Activated naive CD8-positive, alpha-beta T cell treated with anti-CD3 and anti-CD28 coated beads, Interleukin-2, amount 50 U/mL, for 16 hours (primary cell): ENCODE data around the gene SLC16A7.
"Not testable (repeated sequence)": the region's sequence is repeated elsewhere in the genome, so short reads cannot be mapped to it uniquely, and the experiment has no call there.

Experiments
- DNase-seq: peaks from one replicate; pipeline ENCODE4 v3.0.0-alpha.2; 2020; ENCODE audit warnings: low read depth, low spot score

Gene SLC16A7

GRCh38 chr12:59735231-59735630 lies 139.4 kb downstream of the SLC16A7 start:
- DNase-seq: no peak

GRCh38 chr12:59736359-59736758 lies 140.5 kb downstream of the SLC16A7 start:
- no peak for DNase-seq

- no peak for DNase-seq
Measured at GRCh38 chr12:59736786-59737185, 141.0 kb downstream of the SLC16A7 start.

- DNase-seq: no peak
Measured at GRCh38 chr12:59737725-59738463, 142.1 kb downstream of the SLC16A7 start.

GRCh38 chr12:59742841-59743240 lies 147.0 kb downstream of the SLC16A7 start:
- no peak for DNase-seq

GRCh38 chr12:59744564-59744963 lies 148.7 kb downstream of the SLC16A7 start:
- DNase-seq: no peak

GRCh38 chr12:59751091-59751490 lies 155.3 kb downstream of the SLC16A7 start:
- DNase-seq: not testable (repeated sequence)

GRCh38 chr12:59761542-59761941 lies 165.7 kb downstream of the SLC16A7 start:
- DNase-seq: no peak

GRCh38 chr12:59763835-59764234 lies 168.0 kb downstream of the SLC16A7 start:
- no peak for DNase-seq

GRCh38 chr12:59768031-59768430 lies 172.2 kb downstream of the SLC16A7 start:
- no peak for DNase-seq

GRCh38 chr12:59780605-59781135 lies 184.8 kb downstream of the SLC16A7 start:
- DNase-seq: no peak

- no peak for DNase-seq
Measured at GRCh38 chr12:59787610-59788009, 191.8 kb downstream of the SLC16A7 start.

- no peak for DNase-seq
Measured at GRCh38 chr12:59792647-59793046, 196.8 kb downstream of the SLC16A7 start.

GRCh38 chr12:59803735-59804134 lies 207.9 kb downstream of the SLC16A7 start:
- no peak for DNase-seq

- no peak for DNase-seq
Measured at GRCh38 chr12:59808317-59808910, 212.6 kb downstream of the SLC16A7 start.

- DNase-seq: no peak
Measured at GRCh38 chr12:59811991-59812390, 216.2 kb downstream of the SLC16A7 start.

GRCh38 chr12:59812716-59813115 lies 216.9 kb downstream of the SLC16A7 start:
- DNase-seq: no peak

GRCh38 chr12:59820594-59821011 lies 224.8 kb downstream of the SLC16A7 start:
- no peak for DNase-seq

GRCh38 chr12:59823567-59823966 lies 227.7 kb downstream of the SLC16A7 start:
- no peak for DNase-seq

GRCh38 chr12:59827767-59828166 lies 231.9 kb downstream of the SLC16A7 start:
- no peak for DNase-seq

GRCh38 chr12:59828521-59828920 lies 232.7 kb downstream of the SLC16A7 start:
- DNase-seq: no peak

GRCh38 chr12:59833408-59833807 lies 237.6 kb downstream of the SLC16A7 start:
- DNase-seq: no peak
